A549 treated with GW870086 at 1 μM for 4 hours (cell line): ENCODE measurements around the gene C9orf78. TPM values are rescaled to one million over a fixed set of nuclear protein-coding genes. Genes with fewer than 3 reads are reported as not detected.

Source experiments
- total RNA-seq: library from RNA; stranded (reverse); fragments of 200-300 nt; extraction: Qiagen RNA extraction; gene quantifications from 5 replicates; pipeline ENCODE4 v1.2.3, GENCODE V29; 2022; ENCODE audit warnings: low read depth

C9orf78 gene
- 45.9 to 50.4 TPM (median 47.7 TPM) in 5 replicates for total RNA-seq

GRCh38 chr9:129835128-129835859 lies at the start of gene C9orf78, which contains the start of gene USP20:
Gene C9orf78, minus strand, starts transcription at chr9:129835275. Its CDS starts 54 bp downstream, at chr9:129835221.
Gene USP20, plus strand, starts transcription at chr9:129835458. Its CDS starts 17,098 bp downstream, at chr9:129852556.

GRCh38 chr9:129823935-129824601 lies 11.0 kb downstream of the C9orf78 start, which contains the start of gene TOR1A:
Gene TOR1A, minus strand, starts transcription at chr9:129824136. Its CDS starts 51 bp downstream, at chr9:129824085.

GRCh38 chr9:129802833-129803675 lies 32.0 kb downstream of the C9orf78 start, which contains the start of gene TOR1B:
Gene TOR1B, plus strand, starts transcription at chr9:129803184. Its CDS starts 29 bp downstream, at chr9:129803213.

Other genes with a start within 250 kb of the C9orf78 start
- not detected in 5 replicates for gene C9orf50, start 214.2 kb downstream of the C9orf78 start, total RNA-seq
- gene NTMT1, start 209.1 kb downstream of the C9orf78 start, total RNA-seq, result 86.8 to 107 TPM (median 95.0 TPM) in 5 replicates
- 21.3 to 27.6 TPM (median 25.8 TPM) in 5 replicates for gene ASB6, start 193.1 kb downstream of the C9orf78 start, total RNA-seq
- gene PRRX2, start 169.6 kb downstream of the C9orf78 start, total RNA-seq, result 6.6 to 12.9 TPM (median 12.4 TPM) in 5 replicates
- 172 to 205 TPM (median 174 TPM) in 5 replicates for gene PTGES, start 82.2 kb downstream of the C9orf78 start, total RNA-seq
- 23.7 to 26.4 TPM (median 24.2 TPM) in 5 replicates for gene TOR1B, start 32.1 kb downstream of the C9orf78 start, total RNA-seq
- 58.3 to 64.4 TPM (median 63.3 TPM) in 5 replicates for gene TOR1A, start 11.1 kb downstream of the C9orf78 start, total RNA-seq
- gene USP20, start 183 bp upstream of the C9orf78 start, total RNA-seq, result 3.5 to 6.0 TPM (median 4.8 TPM) in 5 replicates
- gene FNBP1, start 207.9 kb upstream of the C9orf78 start, total RNA-seq, result 10.9 to 12.7 TPM (median 11.5 TPM) in 5 replicates
- 23.7 to 30.0 TPM (median 27.7 TPM) in 5 replicates for gene GPR107, start 218.6 kb upstream of the C9orf78 start, total RNA-seq